HepG2 (cell line): ENCODE results near the gene ZBED5. TPM values are rescaled to one million over a fixed set of nuclear protein-coding genes. Genes with fewer than 3 reads are reported as not detected.

ENCODE experiments used
- AGO2 ChIP-seq: fragments of 200-400 bp; formaldehyde crosslinking; optimal IDR thresholded peaks from 2 replicates; pipeline ENCODE3; 2017; ENCODE audit warnings: mild to moderate bottlenecking, low read depth, low read length, moderate library complexity
- CCAR2 ChIP-seq: fragments of 200-400 bp; formaldehyde crosslinking; optimal IDR thresholded peaks from 2 replicates; pipeline ENCODE3; 2018; ENCODE audit warnings: low read depth, mild to moderate bottlenecking, low read length, moderate library complexity
- EEA1 ChIP-seq: sonication (generic); formaldehyde crosslinking; IDR thresholded peaks from 2 replicates; pipeline ENCODE4 v1.5.1; 2020; ENCODE audit warnings: mild to moderate bottlenecking, missing genetic modification reagents, borderline replicate concordance
- MAZ ChIP-seq, 2 experiments: sonication (generic) in 1 of 2; formaldehyde crosslinking in 1 of 2; IDR thresholded peaks; 2 replicates each; pipeline versions ENCODE4 v1.5.0 to v1.6.1; 2012 to 2020; ENCODE audit warnings: low read depth in 2 of 2, mild to moderate bottlenecking in 2 of 2, borderline replicate concordance in 1 of 2, improper control_type of control experiment in 1 of 2, low read length in 1 of 2, missing genetic modification reagents in 1 of 2, moderate library complexity in 1 of 2
- MED13 ChIP-seq: sonication (generic); formaldehyde crosslinking; IDR thresholded peaks from 2 replicates; pipeline ENCODE4 v1.5.0; 2020; ENCODE audit warnings: missing genetic modification reagents
- NR1H2 ChIP-seq: sonication (generic); formaldehyde crosslinking; IDR thresholded peaks from 2 replicates; pipeline ENCODE4 v1.8.1; 2022; ENCODE audit warnings: low read depth, missing genetic modification reagents, borderline replicate concordance
- PRMT3 ChIP-seq: sonication (generic); formaldehyde crosslinking; IDR thresholded peaks from 2 replicates; pipeline ENCODE4 v1.8.1; 2022; ENCODE audit warnings: low read depth, mild to moderate bottlenecking, moderate library complexity, missing genetic modification reagents, borderline replicate concordance
- RFX3 ChIP-seq: IDR thresholded peaks from 2 replicates; pipeline ENCODE4 v1.6.1; 2016; ENCODE audit warnings: missing biosample characterization, missing genetic modification reagents
- SKI ChIP-seq: fragments of 450-650 bp; IDR thresholded peaks from one replicate; pipeline ENCODE4 v1.6.1; 2018; ENCODE audit warnings: mild to moderate bottlenecking; ENCODE audit not compliant: partially characterized antibody
- ZBTB21 ChIP-seq: sonication (generic); formaldehyde crosslinking; IDR thresholded peaks from 2 replicates; pipeline ENCODE4 v1.4.0; 2020; ENCODE audit warnings: missing genetic modification reagents
- ZFP36 ChIP-seq: fragments of 150-350 bp; IDR thresholded peaks from 2 replicates; pipeline ENCODE4 v1.6.1; 2018; ENCODE audit warnings: borderline replicate concordance, low read length, low read depth; ENCODE audit not compliant: partially characterized antibody
- ZNF225 ChIP-seq: sonication (generic); formaldehyde crosslinking; IDR thresholded peaks from 2 replicates; pipeline ENCODE4 v1.4.0; 2020; ENCODE audit warnings: mild to moderate bottlenecking, missing genetic modification reagents
- ZNF232 ChIP-seq: sonication (generic); formaldehyde crosslinking; IDR thresholded peaks from 2 replicates; pipeline ENCODE4 v1.4.0; 2020; ENCODE audit warnings: missing genetic modification reagents, borderline replicate concordance
- ZNF281 ChIP-seq: sonication (generic); formaldehyde crosslinking; IDR thresholded peaks from 2 replicates; pipeline ENCODE4 v1.4.0; 2020; ENCODE audit warnings: missing genetic modification reagents, borderline replicate concordance
- ZNF333 ChIP-seq: sonication (generic); formaldehyde crosslinking; IDR thresholded peaks from 2 replicates; pipeline ENCODE4 v1.4.0; 2020; ENCODE audit warnings: mild to moderate bottlenecking, missing genetic modification reagents, borderline replicate concordance
- ZNF337 ChIP-seq: sonication (generic); formaldehyde crosslinking; IDR thresholded peaks from 2 replicates; pipeline ENCODE4 v1.5.1; 2020; ENCODE audit warnings: missing genetic modification reagents, low read depth, mild to moderate bottlenecking, borderline replicate concordance
- ZNF432 ChIP-seq: sonication (generic); formaldehyde crosslinking; IDR thresholded peaks from 2 replicates; pipeline ENCODE4 v1.5.0; 2020; ENCODE audit warnings: missing genetic modification reagents, mild to moderate bottlenecking, borderline replicate concordance
- ZNF549 ChIP-seq: sonication (generic); formaldehyde crosslinking; IDR thresholded peaks from 2 replicates; pipeline ENCODE4 v1.5.0; 2020; ENCODE audit warnings: missing genetic modification reagents
- ZSCAN12 ChIP-seq: sonication (generic); formaldehyde crosslinking; IDR thresholded peaks from 2 replicates; pipeline ENCODE4 v1.9.0; 2021; ENCODE audit warnings: mild to moderate bottlenecking, missing genetic modification reagents
- polyA plus RNA-seq, 8 experiments: library from polyadenylated mRNA; depleted of rRNA in 3 of 8; stranded (reverse) in 7 of 8; unstranded in 1 of 8; fragments of >200 nt; fragmentation: Illumina TruSeq in 4 of 8; extraction: Trizol in 4 of 8; gene quantifications; 2 replicates each; pipeline versions ENCODE4 v1.2.1 to v1.2.3, GENCODE V29; 2011 to 2016; ENCODE audit warnings: low read depth in 4 of 8, missing spikeins in 1 of 8, mixed read lengths in 1 of 8; ENCODE audit not compliant: insufficient read depth in 1 of 8
- total RNA-seq, 5 experiments: library from RNA; depleted of rRNA; stranded (reverse); fragments of >200 nt; fragmentation: Illumina TruSeq; extraction: Trizol; gene quantifications; 2 replicates each; pipeline ENCODE4 v1.2.3, GENCODE V29; 2016; ENCODE audit warnings: low read depth in 1 of 5
- TF ChIP-seq, protein P1 (sequence below): sonication (generic); formaldehyde crosslinking; IDR thresholded peaks from 2 replicates; pipeline ENCODE4 v1.5.0; 2020; ENCODE audit warnings: mild to moderate bottlenecking, low read depth, missing genetic modification reagents, borderline replicate concordance
- TF ChIP-seq, protein P2 (sequence below): sonication (generic); formaldehyde crosslinking; conservative IDR thresholded peaks from 2 replicates; pipeline ENCODE4 v1.4.0; 2020; ENCODE audit warnings: missing genetic modification reagents

The ZBED5 gene
- total and polyA plus RNA-seq, 2 of the 13 experiments (the other 11 are each of a cell fraction or from before 2014, with no cell fraction given), result 18.2 to 38.6 TPM

GRCh38 chr11:10808553-10809372, 49.1 kb downstream of the ZBED5 start, which contains the start of gene EIF4G2 (continued):
- TF ChIP-seq ZNF281 (no peak), MED13 (CRISPR knock-in tag) (peak; percentile 32), EEA1 (CRISPR knock-in tag) (no peak), ZNF225 (no peak), AGO2 (peak; percentile 94), ZNF333 (CRISPR knock-in tag) (0 out of 2 replicates have a peak, but pooled peaks have one; percentile 53), NR1H2 (CRISPR knock-in tag) (no peak), ZBTB21 (CRISPR knock-in tag) (0 out of 2 replicates have a peak, but pooled peaks have one; percentile 28), MAZ (IDR thresholded peaks at IDR 0.05; ENCODE audit: borderline replicate concordance, low read depth, low read length) (0 out of 2 replicates have a peak, but pooled peaks have one; percentile 39), MAZ (CRISPR knock-in tag; IDR thresholded peaks at IDR 0.05; ENCODE audit: low read depth) (peak; percentile 43), ZNF549 (no peak), CCAR2 (no peak), RFX3 (CRISPR knock-in tag) (no peak), ZNF337 (peak; percentile 71; the same call in 1 of the 2 replicates), ZSCAN12 (no peak), ZNF232 (CRISPR knock-in tag) (peak; percentile 87), ZFP36 (no peak), SKI (peak; percentile 70), ZNF432 (no peak), PRMT3 (CRISPR knock-in tag) (0 out of 2 replicates have a peak, but pooled peaks have one; percentile 53)
- TF ChIP-seq, protein P1, sequence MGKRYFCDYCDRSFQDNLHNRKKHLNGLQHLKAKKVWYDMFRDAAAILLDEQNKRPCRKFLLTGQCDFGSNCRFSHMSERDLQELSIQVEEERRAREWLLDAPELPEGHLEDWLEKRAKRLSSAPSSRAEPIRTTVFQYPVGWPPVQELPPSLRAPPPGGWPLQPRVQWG (CRISPR knock-in tag), result no peak
- TF ChIP-seq, protein P2, sequence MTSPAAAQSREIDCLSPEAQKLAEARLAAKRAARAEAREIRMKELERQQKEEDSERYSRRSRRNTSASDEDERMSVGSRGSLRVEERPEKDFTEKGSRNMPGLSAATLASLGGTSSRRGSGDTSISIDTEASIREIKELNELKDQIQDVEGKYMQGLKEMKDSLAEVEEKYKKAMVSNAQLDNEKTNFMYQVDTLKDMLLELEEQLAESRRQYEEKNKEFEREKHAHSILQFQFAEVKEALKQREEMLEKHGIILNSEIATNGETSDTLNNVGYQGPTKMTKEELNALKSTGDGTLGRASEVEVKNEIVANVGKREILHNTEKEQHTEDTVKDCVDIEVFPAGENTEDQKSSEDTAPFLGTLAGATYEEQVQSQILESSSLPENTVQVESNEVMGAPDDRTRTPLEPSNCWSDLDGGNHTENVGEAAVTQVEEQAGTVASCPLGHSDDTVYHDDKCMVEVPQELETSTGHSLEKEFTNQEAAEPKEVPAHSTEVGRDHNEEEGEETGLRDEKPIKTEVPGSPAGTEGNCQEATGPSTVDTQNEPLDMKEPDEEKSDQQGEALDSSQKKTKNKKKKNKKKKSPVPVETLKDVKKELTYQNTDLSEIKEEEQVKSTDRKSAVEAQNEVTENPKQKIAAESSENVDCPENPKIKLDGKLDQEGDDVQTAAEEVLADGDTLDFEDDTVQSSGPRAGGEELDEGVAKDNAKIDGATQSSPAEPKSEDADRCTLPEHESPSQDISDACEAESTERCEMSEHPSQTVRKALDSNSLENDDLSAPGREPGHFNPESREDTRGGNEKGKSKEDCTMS, result no peak
